GM18868 (cell line): ENCODE results near the gene LDLRAD3.
"Not testable (repeated sequence)": the region's sequence is repeated elsewhere in the genome, so short reads cannot be mapped to it uniquely, and the experiment has no call there.

ENCODE experiments used
- ATAC-seq: cut with Tn5 transposase; IDR thresholded peaks from one replicate; pipeline ENCODE4 v1.9.1; 2021; ENCODE audit warnings: mild to moderate bottlenecking, moderate library complexity; ENCODE audit not compliant: unreplicated experiment

Gene LDLRAD3

GRCh38 chr11:35943713-35944502 is at the start of gene LDLRAD3:
Gene LDLRAD3 (plus strand): TSS chr11:35944062. CDS start chr11:35944099, 37 bp downstream.
- ATAC-seq, result peak; percentile 80

DNA sequence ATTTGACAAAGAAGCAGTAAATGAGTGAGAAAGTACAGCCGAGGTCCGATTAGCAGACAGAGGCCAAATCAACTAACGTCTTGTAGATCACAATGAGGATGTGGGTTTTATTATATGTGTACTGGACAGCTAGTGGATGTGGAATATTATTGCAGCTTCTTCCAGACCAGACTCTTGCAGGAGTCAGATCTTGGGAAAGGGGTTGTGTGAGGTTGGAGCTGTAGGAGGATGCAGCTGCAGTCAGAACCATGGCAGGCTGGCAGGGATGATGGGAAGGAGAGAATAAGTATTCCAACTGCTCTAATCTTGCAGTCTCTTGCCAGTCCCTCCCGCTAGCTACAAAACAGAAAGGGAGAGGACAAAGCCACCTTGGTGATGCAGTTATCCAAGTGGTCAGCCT is 46.8 kb upstream of the LDLRAD3 start:
- no peak for ATAC-seq

DNA sequence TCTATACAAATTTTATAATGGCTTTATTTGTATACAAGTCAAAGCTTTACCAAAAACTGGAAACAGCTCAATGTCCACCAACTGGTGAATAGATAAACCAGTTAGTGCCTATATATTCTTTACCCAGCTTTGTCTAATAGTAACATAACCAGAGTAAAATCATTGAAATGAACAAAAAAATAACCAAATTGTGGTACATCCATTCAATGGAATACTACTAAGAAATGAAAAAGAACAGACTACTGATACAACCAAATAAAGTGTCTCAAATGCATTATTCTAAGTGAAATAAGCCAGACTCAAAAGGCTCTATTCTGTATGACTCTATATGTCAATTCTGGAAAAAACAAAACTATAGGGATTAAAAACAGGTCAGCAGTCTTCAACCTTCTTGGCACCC is 40.9 kb upstream of the LDLRAD3 start:
- ATAC-seq, result no peak

DNA sequence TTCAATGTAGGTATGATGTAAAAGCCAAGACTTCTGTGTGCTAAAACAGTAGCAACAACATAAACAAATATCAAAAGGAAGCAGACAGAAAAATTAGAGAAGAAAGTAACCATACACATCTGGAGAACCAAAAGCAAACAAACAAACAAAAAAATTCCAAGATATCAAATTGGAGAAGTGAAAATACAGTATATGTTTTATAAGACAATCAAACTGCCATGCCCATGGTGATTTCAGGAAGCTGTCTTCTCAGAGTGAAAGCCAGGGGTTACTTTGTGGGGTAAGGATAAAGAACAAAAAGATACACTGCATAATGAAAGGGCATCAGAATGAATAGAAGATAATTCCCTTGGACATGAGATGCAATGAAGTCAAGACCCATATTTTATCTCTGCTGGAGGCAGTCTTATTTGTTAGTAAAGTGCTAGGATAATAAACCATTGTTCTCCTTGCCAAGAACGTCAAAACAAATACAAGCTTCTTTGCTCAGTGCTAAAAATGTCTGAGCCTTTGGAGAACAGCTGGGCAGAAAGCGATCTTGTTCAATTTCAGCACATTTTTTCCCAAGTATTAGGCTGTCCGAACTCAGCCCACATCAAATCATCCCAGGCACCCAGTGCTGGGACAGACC is 38.1 kb upstream of the LDLRAD3 start:
- no peak for ATAC-seq

- no peak for ATAC-seq
These were observed 37.6 kb upstream of the LDLRAD3 start for GRCh38 chr11:35906277-35906661.

GRCh38 chr11:35906681-35907080 is 37.2 kb upstream of the LDLRAD3 start:
- no peak for ATAC-seq

DNA sequence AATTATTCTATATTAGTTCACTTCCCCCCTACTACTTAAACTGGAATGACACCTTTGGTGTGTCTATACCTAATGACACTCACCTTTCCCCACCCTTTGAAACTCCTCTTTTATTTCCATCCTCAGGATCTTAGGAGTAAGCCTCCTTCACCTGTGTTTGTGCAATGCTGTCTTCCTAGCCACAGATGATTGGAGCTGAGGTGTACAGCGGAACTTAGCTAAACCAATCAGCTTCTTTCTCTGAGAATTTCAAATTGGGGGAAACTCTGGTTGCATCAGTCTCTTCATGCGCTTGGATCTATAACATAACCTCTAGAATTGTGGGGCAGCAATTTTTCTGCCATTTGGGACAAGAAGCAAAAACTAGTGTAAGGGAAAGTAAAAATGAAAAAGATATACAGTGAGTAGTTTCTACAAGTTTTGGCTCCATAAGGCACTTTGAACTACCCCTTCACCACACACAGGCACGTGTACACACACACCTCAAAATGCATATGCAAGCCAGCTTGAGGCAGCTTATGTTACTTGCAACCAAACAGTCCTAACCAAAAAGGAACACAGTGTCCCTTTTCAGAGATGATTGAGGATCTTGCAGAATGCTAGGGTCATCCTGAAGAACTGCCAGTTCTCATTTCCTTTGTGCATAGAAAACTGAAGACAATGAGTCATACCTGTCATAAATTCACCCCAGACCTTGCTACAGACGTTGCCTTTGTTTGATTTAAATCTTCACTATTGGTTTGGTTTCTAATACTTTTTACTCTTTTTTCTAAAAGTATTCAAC is 36.0 kb upstream of the LDLRAD3 start:
- ATAC-seq, result peak; percentile 83

DNA sequence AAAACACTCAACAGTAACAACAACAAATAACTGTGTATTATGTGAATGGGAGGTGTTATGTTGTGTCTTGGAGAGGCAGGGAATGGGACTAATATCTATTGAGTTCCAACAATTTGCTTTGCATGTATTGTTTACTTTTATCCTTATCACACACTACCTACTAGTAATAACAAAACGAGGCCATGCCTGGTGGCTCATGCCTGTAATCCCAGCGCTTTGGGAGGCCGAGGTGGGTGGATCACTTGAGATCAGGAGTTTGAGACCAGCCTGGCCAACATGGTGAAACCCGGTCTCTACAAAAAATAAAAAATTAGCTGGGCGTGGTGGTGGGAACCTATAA is 35.5 kb upstream of the LDLRAD3 start:
- peak; percentile 12 for ATAC-seq

DNA sequence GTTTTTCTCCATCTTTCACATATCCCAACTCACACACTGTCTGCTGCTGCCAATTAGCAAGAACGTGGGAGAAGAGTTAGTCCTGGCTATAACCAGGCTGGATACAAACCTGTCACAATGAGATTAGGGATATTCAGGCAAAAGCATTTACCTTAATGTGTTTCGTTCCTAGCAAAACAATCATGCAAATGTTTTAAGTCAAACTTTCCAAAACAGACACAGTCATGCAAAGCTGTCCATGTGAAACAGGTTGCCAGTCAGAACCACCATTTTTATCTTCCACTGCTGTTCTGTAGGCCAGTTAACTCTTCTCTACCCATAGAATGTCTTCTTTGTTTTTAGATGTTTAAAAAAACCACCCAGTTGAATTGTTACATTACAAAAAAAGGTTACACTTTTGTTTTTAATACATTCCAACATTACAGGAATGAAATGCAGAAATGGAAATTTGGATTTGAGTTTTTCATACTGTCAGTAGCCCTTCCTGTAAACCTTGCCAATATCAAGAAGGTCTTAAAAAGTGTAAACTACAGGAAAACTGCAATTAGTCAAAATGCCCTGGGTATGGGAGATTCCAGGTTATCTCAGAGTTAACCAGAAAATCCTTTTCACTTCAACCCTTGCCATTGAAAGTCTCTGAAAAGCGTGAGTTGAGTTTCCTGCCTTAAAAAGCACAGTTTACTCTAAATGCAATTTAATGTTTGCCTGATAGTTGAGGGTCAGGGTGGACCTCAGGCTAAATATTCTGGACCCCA is 34.2 kb upstream of the LDLRAD3 start:
- no peak for ATAC-seq

GRCh38 chr11:35911013-35911412 is 32.8 kb upstream of the LDLRAD3 start:
- no peak for ATAC-seq

- no peak for ATAC-seq
These were observed 32.2 kb upstream of the LDLRAD3 start for GRCh38 chr11:35911616-35912165.

DNA sequence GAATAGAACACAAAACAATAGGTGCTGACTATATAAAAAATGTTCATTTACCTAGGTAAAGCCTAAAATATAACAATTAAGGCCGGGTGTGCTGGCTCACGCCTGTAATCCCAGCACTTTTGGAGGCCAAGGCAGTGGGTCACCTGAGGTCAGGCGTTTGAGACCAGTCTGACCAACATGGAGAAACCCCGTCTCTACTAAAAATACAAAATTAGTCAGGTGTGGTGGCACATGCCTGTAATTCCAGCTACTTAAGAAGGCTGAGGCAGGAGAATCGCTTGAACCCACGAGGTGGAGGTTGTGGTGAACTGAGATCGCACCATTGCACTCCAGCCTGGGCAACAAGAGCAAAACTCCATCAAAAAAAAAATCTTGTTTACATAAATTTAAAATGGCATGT is 31.4 kb upstream of the LDLRAD3 start:
- ATAC-seq, result not testable (repeated sequence)

GRCh38 chr11:35912883-35913624 is 30.8 kb upstream of the LDLRAD3 start:
- ATAC-seq, result peak; percentile 47

DNA sequence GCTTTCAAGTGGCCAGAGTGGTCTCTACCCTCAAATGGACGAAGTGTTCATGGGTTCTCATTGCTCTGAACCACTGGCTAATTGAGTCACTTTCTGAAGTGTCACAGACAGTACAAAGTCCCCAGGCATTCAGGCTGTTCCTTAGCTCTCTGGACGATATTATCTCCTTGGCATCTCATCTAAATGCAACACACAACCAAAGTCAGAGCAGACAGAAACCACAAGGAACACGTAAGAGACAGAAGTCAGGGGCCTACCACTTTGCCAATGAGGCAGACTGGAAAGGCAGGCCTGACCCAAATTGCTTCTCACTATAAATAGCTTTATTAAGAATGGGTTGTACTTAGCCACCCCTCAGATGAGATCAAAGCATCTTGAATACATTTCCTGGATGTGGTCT is 29.0 kb upstream of the LDLRAD3 start:
- ATAC-seq, result no peak

GRCh38 chr11:35916270-35916669 is 27.6 kb upstream of the LDLRAD3 start:
- no peak for ATAC-seq

GRCh38 chr11:35917676-35918075 is 26.2 kb upstream of the LDLRAD3 start:
- peak; percentile 68 for ATAC-seq

- no peak for ATAC-seq
These were observed 25.1 kb upstream of the LDLRAD3 start for GRCh38 chr11:35918716-35919115.

- no peak for ATAC-seq
These were observed 24.6 kb upstream of the LDLRAD3 start for GRCh38 chr11:35919244-35919643.

GRCh38 chr11:35923452-35923851 is 20.4 kb upstream of the LDLRAD3 start:
- no peak for ATAC-seq

DNA sequence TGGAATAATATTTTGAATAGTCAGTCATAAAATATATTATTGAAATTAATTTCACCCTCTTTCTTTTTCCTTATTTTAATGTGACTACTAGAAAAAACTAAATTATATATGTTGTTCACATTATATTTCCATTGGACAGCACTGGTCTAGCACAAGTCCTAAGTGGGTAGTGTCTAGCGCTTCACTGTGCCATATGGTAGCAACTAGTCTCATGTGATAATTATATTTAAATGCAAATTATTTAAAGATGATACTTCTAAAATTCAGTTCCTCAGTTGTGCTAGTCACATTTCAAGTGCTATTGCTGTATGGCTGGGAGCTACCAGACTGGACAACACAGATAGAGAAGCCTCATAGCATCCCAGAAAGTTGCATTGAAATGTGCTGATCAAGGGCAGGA is 19.1 kb upstream of the LDLRAD3 start:
- no peak for ATAC-seq
